ENCODE data around the gene AEBP2. TPM values are rescaled to one million over a fixed set of nuclear protein-coding genes. Genes with fewer than 3 reads are reported as not detected.
"Not testable (repeated sequence)": the region's sequence is repeated elsewhere in the genome, so short reads cannot be mapped to it uniquely, and the experiment has no call there.

AEBP2 gene
- total RNA-seq, 1 experiment from 2014 or later, result 16.1 TPM

DNA sequence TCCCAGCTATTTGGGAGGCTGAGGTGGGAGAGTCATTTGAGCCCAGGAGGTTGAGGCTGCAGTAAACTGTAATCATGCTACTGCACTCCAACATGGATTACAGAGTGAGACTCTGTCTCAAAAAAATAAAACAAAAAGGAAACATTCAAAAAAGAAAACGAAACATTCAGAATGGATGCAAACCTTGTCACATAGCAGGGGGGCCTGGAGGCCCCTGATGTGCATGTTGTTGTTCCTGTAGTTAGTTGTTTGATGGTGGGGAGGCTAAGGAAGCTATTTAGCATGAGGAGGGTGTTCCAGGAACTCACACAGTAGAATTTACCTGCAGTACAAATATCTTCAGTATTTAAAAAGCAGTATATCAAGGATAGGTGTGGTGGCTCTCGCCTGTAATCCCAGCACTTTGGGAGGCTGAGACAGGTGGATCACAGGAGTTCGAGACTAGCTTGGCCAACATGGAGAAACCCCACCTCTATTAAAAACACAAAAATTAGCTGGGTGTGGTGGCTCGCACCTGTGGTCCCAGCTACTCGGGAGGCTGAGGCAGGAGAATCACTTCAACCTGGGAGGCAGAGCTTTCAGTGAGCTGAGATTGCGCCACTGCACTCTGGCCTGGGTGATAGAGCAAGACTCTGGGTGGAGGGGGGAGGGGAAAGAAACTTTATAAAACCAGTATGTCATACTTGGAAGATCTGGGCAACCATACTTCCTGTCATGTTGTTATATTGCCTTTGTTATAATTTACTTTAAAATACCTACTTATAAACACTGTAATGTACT lies 17.6 kb upstream of the AEBP2 start:
- DNase-seq (ENCODE audit: low read depth), result no peak

DNA sequence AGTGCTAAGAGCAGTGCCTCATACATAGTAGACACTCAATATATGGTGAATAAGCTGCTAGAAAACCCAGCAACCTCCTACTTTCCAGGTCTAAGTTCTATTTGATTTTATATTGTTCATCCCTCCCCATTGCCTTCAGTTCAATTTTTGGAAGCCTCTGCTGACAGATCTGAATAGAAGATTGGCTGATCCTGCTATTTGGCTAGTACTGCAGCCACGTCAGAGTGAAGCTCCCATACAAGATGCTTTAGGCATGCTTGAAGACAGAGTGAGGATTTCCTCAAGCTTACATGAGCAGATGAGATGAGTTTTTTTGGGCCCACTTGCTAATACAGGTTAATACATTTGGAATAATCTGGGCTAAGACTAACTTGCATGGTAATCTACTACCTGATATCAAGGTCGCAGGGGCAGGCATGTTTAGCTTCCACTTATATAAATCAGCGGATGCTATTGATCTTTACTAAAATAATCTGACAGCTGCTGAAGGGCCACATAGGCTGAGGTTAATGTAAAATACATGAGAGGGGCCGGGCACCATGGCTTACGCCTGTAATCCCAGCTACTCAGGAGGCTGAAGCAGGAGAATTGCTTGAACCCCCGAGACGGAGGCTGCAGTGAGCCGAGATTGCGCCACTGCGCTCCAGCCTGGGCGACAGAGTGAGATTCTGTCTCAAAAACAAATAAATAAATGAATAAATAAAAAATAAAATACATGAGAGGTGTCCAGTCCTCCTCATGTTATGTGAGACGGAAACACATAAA lies 15.9 kb upstream of the AEBP2 start:
- DNase-seq (ENCODE audit: low read depth), result no peak

DNA sequence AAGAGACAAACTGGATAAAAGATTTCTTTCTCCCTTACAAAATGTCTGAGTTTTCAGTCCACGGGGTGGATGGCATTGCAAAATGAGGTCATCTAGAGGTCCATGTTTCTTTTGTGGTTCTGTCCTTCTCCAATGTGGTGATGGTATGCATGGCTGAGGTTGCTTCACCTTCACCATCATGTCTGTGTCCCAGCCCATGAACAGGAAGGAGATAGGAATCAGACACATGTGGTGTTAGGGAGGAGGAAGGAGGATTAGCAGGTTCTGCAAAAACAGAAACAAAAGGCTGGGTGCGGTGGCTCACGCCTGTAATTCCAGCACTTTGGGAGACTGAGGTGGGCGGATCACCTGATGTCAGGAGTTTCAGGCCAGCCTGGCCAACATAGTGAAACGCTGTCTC lies 11.0 kb upstream of the AEBP2 start:
- DNase-seq (ENCODE audit: low read depth), result no peak

DNA sequence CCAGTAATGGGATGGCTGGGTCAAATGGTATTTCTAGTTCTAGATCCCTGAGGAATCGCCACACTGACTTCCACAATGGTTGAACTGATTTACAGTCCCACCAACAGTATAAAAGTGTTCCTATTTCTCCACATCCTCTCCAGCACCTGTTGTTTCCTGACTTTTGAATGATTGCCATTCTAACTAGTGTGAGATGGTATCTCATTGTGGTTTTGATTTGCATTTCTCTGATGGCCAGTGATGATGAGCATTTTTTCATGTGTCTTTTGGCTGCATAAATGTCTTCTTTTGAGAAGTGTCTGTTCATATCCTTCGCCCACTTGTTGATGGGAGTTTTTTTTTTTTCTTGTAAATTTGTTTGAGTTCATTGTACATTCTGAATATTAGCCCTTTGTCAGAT lies 9.8 kb upstream of the AEBP2 start:
- DNase-seq (ENCODE audit: low read depth), result not testable (repeated sequence)

DNA sequence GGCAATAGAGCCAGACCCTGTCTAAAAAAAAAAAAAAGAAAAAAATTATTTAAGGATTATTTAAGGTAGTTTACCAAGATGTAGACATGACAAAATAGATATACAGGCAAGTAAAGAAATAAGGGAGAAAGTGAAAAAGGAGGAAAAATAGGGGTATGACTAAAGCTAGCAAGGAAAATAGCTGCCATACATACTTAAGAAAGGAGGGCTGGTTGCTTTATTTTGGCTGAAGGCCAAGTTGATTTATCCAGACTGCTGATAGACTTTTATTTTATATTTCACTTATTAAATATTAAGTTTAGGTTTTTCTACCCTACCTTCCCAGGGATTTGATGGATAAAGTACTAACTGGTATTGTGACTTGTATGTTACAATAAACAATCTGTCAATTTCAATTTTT lies 8.3 kb upstream of the AEBP2 start:
- no peak for DNase-seq (ENCODE audit: low read depth)

DNA sequence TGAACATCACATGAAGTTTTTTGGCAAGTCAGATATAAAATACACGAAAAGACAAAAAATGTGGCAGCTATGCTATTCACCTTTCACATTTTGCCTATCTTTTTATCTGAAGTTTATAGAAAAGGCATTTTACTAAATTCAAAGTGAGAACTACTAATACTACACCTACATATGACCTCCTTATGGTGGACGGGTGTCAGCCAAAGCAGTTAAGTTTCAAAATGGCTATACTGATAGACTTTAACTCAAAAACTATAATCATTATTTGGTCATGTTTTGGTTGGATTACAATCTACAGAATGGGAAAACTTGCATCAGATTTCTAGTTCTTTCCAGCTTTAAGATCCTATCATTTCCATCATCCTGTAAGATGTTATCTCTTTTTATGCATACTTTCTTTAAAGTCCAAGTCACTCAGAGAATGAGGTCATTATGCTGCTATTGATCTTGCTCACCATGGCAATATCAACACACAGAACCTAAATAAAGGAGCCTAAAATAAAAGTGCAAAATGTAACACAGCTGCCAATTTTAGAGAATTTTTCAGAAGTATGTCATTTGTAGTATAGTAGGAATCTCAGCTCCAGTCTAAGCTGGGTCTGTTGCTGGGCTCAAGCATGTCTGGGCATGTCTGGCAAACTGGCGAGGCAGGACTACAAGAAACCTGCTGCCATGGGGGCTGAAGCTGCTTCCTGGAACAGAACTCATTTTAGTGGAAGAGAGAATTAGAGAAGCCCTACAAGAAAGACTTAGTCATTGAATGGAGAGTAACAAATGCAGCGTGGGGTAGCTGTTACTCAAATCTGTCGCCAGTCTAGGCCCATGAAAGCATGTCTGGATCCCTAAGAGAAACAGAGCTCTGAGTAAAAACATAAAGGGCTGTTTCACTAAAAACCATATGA lies 7.6 kb upstream of the AEBP2 start:
- peak; percentile 34 for DNase-seq (ENCODE audit: low read depth)

DNA sequence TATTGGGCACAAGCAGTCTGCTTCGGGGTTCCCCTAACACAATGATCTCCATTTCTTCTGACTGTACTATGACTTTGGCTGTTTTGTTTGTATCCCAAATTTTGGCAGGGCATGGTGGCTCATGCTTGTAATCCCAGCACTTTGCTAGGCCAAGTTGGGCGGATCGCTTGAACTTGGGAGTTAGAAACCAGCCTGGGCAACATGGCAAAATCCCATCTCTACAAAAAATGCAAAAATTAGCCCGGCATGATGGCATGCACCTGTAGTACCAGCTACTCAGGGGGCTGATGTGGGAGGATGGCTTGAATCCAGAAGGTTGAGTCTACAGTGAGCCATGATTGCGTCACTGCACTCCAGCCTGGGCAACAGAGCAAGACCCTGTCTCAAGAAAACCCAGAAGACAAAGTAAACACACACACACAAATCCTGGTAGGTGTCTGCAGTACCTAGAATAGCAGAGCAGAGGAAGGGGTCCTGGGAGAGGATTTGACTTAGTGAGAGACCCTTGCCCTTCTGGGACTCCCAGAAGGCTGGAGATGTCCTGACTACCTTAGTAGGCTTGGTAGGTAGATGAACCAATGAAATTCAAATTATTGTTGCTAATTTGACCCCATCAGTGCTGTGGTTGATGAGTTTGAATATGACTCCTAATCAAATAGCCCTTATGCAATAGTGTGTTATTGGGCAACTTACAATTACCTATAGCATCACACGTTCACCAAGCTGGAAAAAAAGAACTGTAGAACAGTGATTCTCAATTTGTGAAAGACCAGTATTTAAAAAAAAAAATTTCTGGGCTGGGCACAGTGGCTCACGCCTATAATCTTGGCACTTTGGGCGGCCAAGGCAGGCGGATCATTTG lies 6.8 kb upstream of the AEBP2 start:
- no peak for DNase-seq (ENCODE audit: low read depth)

DNA sequence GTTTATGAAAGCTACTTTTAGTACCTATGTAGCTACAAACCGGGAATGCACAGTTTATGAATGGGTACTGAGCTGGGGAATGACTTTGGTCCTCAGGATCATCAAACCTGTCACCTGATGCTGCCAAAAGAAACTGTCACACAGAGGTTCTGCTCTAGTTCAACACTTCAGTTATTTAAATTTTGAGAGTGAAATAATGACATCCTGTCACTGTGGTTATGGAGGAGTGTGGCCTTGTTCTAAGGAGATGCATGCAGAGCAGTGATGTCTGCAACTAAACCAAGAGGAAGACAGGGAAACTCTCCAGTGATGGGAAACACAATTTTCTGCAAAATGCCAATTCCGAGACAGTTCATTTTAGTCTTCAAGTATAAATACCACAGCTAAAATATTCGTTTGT lies 4.8 kb upstream of the AEBP2 start:
- no peak for DNase-seq (ENCODE audit: low read depth)

DNA sequence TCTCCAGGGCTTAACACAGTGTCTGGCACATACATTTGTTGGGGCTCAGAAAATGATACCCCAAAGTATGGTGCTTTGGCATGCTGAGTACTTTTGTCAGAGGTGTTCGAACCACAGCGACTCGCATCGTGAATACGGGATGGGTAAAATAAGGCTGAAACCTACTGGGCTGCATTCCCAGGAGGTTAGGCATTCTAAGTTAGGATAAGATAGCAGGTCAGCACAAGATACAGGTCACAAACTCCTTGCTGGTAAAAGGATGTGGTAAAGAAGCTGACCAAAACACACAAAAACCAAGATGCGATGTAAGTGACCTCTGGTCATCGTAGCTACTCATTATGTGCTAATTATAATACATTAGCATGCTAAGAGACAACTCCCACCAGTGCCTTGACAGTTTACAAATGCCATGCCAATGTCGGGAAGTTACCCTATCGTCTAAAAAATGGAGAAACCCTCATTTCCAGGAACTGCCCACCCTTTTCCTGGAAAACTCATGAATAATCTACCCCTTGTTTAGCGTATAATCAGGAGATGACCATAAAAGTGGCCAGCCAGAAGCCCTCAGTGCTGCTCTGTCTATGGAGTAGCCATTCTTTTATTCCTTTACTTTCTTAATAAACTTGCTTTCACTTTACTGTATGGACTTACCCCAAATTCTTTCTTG lies 3.3 kb upstream of the AEBP2 start:
- no peak for DNase-seq (ENCODE audit: low read depth)

DNA sequence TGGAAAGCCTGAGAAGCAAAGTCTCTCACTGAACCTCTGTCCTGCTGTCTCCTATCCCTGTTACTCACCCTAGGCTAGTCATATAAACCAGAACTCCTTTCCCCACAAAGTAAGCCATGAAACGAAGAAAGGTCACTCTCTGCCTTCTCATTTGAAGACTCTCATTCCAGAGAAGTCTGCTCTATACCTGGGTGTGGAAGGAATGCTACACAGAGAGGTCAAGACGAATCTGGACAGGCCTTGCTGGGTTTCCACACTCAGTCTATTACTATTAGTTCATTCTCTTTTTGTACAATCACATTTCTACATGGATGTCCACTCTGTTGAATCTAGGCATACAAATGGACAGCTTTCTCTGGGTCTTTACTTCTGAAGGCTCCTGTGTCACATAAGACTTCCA lies 2.4 kb upstream of the AEBP2 start:
- no peak for DNase-seq (ENCODE audit: low read depth)

DNA sequence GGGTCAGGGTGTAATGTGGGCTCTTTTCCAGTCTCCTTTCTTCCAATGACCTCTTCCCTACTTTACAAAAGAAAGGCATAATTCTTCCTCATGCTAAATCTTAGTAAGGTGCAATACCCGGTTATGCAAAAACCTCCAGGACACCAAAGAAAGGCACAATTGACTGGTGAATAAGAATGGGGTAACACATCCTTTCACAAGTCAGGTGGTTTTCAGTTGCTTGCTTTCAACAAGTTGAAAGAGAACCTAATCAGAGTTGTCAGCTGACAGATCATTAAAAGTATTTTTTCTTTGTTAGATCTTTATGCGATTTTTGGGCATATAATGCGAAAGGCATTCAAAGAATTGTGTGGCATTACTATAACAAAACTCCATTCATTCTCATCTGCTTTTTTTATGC lies 1.3 kb upstream of the AEBP2 start:
- no peak for DNase-seq (ENCODE audit: low read depth)

DNA sequence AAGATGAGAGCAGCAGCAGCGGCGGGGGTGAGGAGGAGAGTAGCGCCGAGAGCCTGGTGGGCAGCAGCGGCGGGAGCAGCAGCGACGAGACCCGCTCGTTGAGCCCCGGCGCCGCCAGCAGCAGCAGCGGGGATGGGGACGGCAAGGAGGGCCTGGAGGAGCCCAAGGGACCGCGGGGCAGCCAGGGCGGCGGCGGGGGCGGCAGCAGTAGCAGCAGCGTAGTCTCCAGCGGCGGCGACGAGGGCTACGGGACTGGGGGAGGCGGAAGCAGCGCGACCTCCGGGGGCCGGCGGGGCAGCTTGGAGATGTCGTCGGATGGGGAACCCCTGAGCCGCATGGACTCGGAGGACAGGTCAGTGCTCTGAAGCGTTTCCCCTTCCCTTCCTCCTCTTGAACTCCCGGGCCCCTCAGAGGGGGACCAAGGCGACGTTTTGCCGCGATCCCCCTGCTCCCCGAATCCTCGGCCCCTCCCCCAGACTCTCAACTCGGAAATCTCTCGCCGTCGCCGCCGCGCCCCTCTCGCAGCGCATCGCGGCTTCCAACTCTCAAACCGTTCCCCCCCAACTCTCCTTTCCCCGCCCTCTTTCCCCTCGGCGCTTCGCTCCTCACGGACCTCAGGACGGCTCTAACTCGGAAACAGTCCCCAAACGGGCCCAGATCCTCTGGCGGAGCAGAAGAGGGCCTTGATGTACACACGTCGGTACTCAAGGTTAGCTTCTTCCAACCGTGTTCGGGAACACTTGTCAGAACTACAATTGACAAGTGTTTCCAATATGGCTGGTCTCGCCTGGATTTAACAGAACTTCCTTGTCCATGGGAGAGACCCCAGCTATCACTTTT lies 947 bp downstream of the AEBP2 start:
- peak; percentile 38 for DNase-seq (ENCODE audit: low read depth)

DNA sequence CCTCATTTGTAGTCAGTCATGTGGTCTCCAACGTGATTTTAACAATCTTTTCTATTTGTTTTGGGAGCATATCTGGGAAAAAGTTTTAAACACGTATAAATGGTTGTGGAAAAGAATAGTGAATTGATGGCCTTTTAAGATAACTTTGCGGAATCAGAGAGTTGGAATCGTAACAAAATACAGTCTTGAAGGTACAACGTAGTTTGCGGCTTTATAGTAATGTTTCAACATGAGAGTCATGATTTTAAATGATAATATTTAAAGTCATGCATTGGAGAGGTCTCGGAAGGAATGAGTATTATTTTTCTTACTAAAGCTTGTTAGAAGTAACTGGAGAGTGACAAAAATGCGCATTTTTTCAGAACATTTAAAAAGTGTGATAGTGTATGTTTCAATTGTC lies 1.6 kb downstream of the AEBP2 start:
- no peak for DNase-seq (ENCODE audit: low read depth)

DNA sequence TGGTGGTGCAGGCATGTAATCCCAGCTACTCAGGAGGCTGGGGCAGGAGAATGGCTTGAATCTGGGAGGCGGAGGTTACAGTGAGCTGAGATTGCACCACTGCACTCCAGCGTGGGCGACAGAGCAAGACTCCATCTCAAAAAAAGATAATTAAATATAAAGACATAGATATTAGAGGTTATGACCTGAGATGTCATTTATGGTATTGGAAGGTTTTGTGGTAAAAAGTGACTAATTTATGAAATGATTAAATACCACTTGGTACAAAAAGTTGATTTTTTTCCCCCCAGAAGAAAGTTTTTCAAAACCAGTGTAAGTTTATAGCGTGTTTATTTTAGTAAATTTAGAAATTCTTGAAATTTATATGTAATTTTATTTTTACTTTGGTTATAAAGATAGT lies 4.3 kb downstream of the AEBP2 start:
- no peak for DNase-seq (ENCODE audit: low read depth)

DNA sequence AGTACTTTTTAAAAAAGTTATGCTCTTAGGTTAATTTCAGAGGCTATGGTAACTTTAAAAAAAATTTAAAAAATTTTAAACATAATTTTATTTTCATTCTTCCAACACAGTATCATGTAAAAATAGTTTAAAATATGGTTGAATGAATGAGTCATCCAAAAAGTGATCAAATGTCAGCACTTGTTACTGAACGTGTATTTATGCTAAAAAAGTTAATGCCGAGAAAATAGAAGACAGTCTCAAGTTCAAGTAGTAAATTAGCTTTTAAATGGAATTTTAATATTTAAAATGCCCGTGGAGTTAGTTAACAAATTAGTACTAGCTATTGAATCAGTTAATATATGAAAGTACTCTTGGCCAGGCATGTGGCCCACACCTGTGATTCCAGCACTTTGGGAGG lies 4.8 kb downstream of the AEBP2 start:
- DNase-seq (ENCODE audit: low read depth), result no peak

DNA sequence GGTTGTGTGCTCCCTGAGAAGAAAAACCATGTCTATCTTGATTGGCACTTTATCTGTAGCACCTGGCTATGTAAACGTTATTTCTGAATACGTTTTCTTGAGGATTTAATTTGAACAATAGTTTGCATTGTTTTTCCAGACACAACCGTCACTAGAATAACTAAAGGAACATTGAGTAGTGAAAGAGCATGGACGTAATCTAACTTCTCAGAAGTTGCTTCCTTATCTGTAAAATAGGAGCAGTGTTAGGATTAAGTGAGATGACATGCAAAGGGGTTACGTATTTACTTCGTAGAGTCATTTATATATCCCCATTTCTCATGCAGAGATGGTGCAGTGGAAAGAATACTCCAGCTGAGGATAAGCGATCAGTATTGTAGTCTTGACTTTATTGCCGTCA lies 8.1 kb downstream of the AEBP2 start:
- DNase-seq (ENCODE audit: low read depth), result no peak

DNA sequence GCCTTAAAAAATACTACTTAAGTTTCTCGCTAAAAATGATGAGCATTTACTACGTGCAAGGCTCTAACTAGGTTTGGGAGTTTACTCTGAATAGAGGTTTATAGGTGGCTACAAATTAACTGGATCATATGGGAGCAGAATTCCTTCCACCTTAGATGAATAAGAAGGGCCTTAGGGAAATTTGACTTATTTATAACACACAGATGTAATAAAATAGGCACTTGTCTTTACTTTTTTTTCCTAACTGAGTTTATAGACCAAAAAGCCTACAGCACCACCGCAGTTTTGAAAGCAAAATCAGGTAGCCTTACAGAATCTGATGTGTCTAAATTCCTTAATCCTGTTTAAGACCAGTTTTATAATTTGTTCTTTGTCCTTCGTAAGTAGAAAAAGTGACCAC lies 10.5 kb downstream of the AEBP2 start:
- DNase-seq (ENCODE audit: low read depth), result no peak

DNA sequence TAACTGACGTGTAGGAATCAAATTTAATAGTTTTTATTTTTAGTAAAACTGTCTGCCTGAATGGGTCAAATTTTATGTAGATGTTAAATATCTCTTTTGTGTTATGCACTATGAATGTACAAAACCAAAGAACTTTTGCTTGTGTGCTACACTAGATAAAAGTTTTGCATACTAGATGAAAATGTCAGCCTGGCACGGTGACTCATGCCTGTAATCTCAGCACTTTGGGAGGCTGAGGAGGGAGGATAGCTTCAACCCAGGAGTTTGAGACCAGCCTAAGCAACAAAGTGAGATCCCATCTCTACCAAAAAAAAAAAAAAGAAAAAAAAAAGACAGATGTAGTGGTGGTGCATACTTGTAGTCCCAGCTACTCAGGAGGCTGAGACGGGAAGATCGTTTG lies 11.1 kb downstream of the AEBP2 start:
- no peak for DNase-seq (ENCODE audit: low read depth)

DNA sequence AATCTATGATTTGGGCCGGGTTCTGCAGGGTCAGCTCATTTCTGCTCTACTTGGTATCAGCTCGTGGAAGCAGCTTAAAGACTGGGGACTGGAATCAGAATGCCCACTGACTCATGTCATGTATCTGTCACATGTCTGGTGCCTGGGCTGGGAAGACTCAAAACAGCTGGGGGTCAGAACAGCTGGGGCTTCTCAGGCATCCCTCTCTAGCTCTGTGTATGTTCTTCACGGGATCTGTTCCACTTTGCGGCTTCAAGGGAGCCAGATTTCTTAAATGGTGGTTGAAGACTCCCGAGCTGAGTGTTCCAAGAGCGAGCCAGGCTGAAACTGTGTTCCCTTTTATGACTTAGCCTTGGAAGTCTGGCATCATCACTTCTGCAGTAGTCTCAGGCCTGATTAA lies 11.9 kb downstream of the AEBP2 start:
- DNase-seq (ENCODE audit: low read depth), result no peak

DNA sequence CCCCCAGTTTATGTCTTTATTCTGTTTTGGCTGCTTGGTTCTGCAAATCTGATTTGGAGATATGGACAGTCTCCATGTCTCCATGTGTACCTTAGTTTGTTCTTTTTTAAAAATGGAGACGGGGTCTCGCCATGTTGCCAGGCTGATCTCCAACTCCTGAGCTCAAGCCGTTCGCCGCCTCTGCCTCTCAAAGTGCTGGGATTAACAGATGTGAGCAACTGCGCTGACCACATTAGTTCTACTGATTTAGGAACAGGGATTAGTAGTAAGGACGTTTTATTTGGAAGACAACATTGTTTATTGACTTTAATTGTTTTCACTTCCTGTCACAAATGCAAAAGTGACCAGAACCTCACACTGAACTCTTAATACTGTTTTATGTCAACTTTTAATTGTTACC lies 14.7 kb downstream of the AEBP2 start:
- DNase-seq (ENCODE audit: low read depth), result no peak
